Measurements from ENCODE around the gene SYNDIG1. TPM values are rescaled to one million over a fixed set of nuclear protein-coding genes. Genes with fewer than 3 reads are reported as not detected.

SYNDIG1 gene
- total and polyA plus RNA-seq, 9 of the 15 experiments (the other 6 are each of a cell fraction or from before 2014, with no cell fraction given), result not detected

GRCh38 chr20:24665741-24666191, 196.3 kb downstream of the SYNDIG1 start:
- H3K9me1 ChIP-seq (ENCODE audit: control insufficient read depth, insufficient read depth, low read length), result no peaks in the 10 kb centered on the region
- in situ Hi-C loops (cut with MboI), result no loop called here
- no peak overlapping the region for H3K4me2 ChIP-seq (ENCODE audit: insufficient read depth, low read length)
- H3K9me3 ChIP-seq (replicated peaks; ENCODE audit: control insufficient read depth, insufficient read depth, low read depth, low read length), result no peaks in the 10 kb centered on the region
- H3K27me3 ChIP-seq (ENCODE audit: control insufficient read depth in 2 of 2, insufficient read depth in 2 of 2, low read length in 2 of 2), result no peaks in the 10 kb centered on the region; a peak in 1 of 5 replicates
- no TSS peak for BruUV-seq (replicated peaks)
- intact Hi-C loops (cut with micrococcal nuclease), result no loop called here
- no peaks in the 10 kb centered on the region for H3K79me2 ChIP-seq (ENCODE audit: control insufficient read depth, insufficient read depth, low read length)
- H3K4me1 ChIP-seq (replicated peaks in 1 of 2; ENCODE audit: control insufficient read depth in 2 of 2, insufficient read depth in 2 of 2, low read length in 2 of 2), result no peaks in the 10 kb centered on the region
- no peaks in the 10 kb centered on the region for H3K36me3 ChIP-seq (ENCODE audit: control insufficient read depth, insufficient read depth, low read length)
- H2AFZ ChIP-seq (ENCODE audit: low read depth, low read length), result no peak overlapping the region
- H3K9ac ChIP-seq (ENCODE audit: insufficient read depth in 1 of 2, low read depth in 2 of 2, low read length in 2 of 2), result no peak overlapping the region
- ChIA-PET POLR2A (no interaction called here), CTCF (ENCODE audit: low intra/inter-chr PET ratio) (no interaction called here)
- no peaks in the 10 kb centered on the region for H4K20me1 ChIP-seq (replicated peaks; ENCODE audit: control insufficient read depth, insufficient read depth, low read length)
- DNase-seq (ENCODE audit: extremely low read depth in 1 of 4, low spot score in 3 of 4), result no peak
- H3K4me3 ChIP-seq, result no peak overlapping the region
- ATAC-seq, result no peak
- 0% methylated on average over 12 of the region's 15 CpGs for WGBS (ENCODE audit: insufficient coverage, low coverage, missing lambda C conversion rate)
- FAIRE-seq, result no peak
- no peak overlapping the region for H3K27ac ChIP-seq (ENCODE audit: extremely low read depth, low read depth, low read length)
- TF ChIP-seq RBBP5 (IDR thresholded peaks at IDR 0.05; ENCODE audit: borderline replicate concordance, insufficient read depth, low read length, poor library complexity, severe bottlenecking), result no peak
- TF ChIP-seq HDAC2 (IDR thresholded peaks at IDR 0.05), result no peak
- no peak for TF ChIP-seq POLR2B (IDR thresholded peaks at IDR 0.05; ENCODE audit: low read depth, partially characterized antibody)
- TF ChIP-seq, protein P1, sequence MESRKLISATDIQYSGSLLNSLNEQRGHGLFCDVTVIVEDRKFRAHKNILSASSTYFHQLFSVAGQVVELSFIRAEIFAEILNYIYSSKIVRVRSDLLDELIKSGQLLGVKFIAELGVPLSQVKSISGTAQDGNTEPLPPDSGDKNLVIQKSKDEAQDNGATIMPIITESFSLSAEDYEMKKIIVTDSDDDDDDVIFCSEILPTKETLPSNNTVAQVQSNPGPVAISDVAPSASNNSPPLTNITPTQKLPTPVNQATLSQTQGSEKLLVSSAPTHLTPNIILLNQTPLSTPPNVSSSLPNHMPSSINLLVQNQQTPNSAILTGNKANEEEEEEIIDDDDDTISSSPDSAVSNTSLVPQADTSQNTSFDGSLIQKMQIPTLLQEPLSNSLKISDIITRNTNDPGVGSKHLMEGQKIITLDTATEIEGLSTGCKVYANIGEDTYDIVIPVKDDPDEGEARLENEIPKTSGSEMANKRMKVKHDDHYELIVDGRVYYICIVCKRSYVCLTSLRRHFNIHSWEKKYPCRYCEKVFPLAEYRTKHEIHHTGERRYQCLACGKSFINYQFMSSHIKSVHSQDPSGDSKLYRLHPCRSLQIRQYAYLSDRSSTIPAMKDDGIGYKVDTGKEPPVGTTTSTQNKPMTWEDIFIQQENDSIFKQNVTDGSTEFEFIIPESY (CRISPR knock-in tag; IDR thresholded peaks at IDR 0.05), result no peak
- TF ChIP-seq, protein P2, sequence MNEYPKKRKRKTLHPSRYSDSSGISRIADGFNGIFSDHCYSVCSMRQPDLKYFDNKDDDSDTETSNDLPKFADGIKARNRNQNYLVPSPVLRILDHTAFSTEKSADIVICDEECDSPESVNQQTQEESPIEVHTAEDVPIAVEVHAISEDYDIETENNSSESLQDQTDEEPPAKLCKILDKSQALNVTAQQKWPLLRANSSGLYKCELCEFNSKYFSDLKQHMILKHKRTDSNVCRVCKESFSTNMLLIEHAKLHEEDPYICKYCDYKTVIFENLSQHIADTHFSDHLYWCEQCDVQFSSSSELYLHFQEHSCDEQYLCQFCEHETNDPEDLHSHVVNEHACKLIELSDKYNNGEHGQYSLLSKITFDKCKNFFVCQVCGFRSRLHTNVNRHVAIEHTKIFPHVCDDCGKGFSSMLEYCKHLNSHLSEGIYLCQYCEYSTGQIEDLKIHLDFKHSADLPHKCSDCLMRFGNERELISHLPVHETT (CRISPR knock-in tag; conservative IDR thresholded peaks at IDR 0.05 in 1 of 2, IDR thresholded peaks at IDR 0.05 in 1 of 2), result no peak
- no peak for TF ChIP-seq ZNF696 (CRISPR knock-in tag; conservative IDR thresholded peaks at IDR 0.05)
- no peak for TF ChIP-seq ZNF740 (CRISPR knock-in tag; IDR thresholded peaks at IDR 0.05)
- no peak for TF ChIP-seq ZNF740 (tag; IDR thresholded peaks at IDR 0.05)
- TF ChIP-seq AFF1 (IDR thresholded peaks at IDR 0.05; ENCODE audit: low read depth in 1 of 2, partially characterized antibody in 2 of 2), result no peak
- no peak for TF ChIP-seq CHD4 (IDR thresholded peaks at IDR 0.05; ENCODE audit: insufficient read depth, insufficient replicate concordance, low read depth, low read length, poor library complexity, severe bottlenecking)
- no peak for TF ChIP-seq SIN3A (IDR thresholded peaks at IDR 0.05; ENCODE audit: borderline replicate concordance in 2 of 2, control insufficient read depth in 1 of 2, low read depth in 2 of 2, low read length in 2 of 2)
- no peak for TF ChIP-seq ZNF583 (CRISPR knock-in tag; IDR thresholded peaks at IDR 0.05)
